PC-3 (cell line): ENCODE measurements around the gene ARL13A. TPM values are rescaled to one million over a fixed set of nuclear protein-coding genes. Genes with fewer than 3 reads are reported as not detected.

Source experiments
- ATAC-seq: fragments of 200-7000 bp; cut with Tn5 transposase; 2 replicates; pipeline ENCODE4 v1.9.1; 2020; ENCODE audit warnings: mild to moderate bottlenecking, moderate library complexity
- BruUV-seq: library from RNA; stranded (reverse); fragments of 400-500 nt; replicated peaks from 2 replicates; lab custom pipeline; 2021; lab: Mats Ljungman, UMichigan
- CTCF ChIA-PET: fragments of 300-600 bp; sonication (Branson Sonifier 250); formaldehyde crosslinking; loops from one replicate; lab custom pipeline; 2022; ENCODE audit warnings: antibody characterized with exemption; lab: Charles Lee
- POLR2A ChIA-PET: fragments of 300-600 bp; sonication (Branson Sonifier 250); formaldehyde crosslinking; loops from one replicate; lab custom pipeline; 2022; ENCODE audit warnings: antibody characterized with exemption; ENCODE audit not compliant: unreplicated experiment; lab: Charles Lee
- DNase-seq: peaks from one replicate; pipeline ENCODE4 v3.0.0-alpha.2; 2015
- H2AFZ ChIP-seq: fragments of 300-600 bp; sonication (generic); 2 replicates; pipeline ENCODE4 v1.6.0; 2016; ENCODE audit warnings: antibody characterized with exemption, low read length
- H3F3A ChIP-seq: fragments of 300-600 bp; sonication (generic); one replicate; pipeline ENCODE4 v1.6.0; 2017; ENCODE audit warnings: antibody characterized with exemption, low read length, control low read depth, mild to moderate bottlenecking; ENCODE audit not compliant: unreplicated experiment
- H3K27ac ChIP-seq: fragments of 300-600 bp; sonication (generic); 2 replicates; pipeline ENCODE4 v1.5.1; 2016; ENCODE audit warnings: mild to moderate bottlenecking, low read length
- H3K27me3 ChIP-seq: fragments of 300-600 bp; sonication (generic); 2 replicates; pipeline ENCODE4 v1.6.1; 2016; ENCODE audit warnings: low read length, mixed read lengths
- H3K36me3 ChIP-seq: fragments of 300-600 bp; sonication (generic); 2 replicates; pipeline ENCODE4 v1.6.1; 2016; ENCODE audit warnings: low read depth, mixed run types, low read length, mixed read lengths
- H3K4me1 ChIP-seq: fragments of 300-600 bp; sonication (generic); 2 replicates; pipeline ENCODE4 v1.5.1; 2016; ENCODE audit warnings: low read length; ENCODE audit not compliant: insufficient read depth
- H3K4me2 ChIP-seq: fragments of 300-600 bp; sonication (generic); 2 replicates; pipeline ENCODE4 v1.6.0; 2016; ENCODE audit warnings: low read length
- H3K4me3 ChIP-seq: fragments of 300-600 bp; sonication (generic); 2 replicates; pipeline ENCODE4 v1.5.1; 2016; ENCODE audit warnings: mild to moderate bottlenecking, low read length, mixed read lengths
- H3K79me2 ChIP-seq: fragments of 300-600 bp; sonication (generic); 2 replicates; pipeline ENCODE4 v1.6.1; 2017; ENCODE audit warnings: low read length, mixed read lengths
- H3K9ac ChIP-seq: fragments of 300-600 bp; sonication (generic); 2 replicates; pipeline ENCODE4 v1.6.0; 2016; ENCODE audit warnings: mild to moderate bottlenecking, low read length
- H3K9me2 ChIP-seq: fragments of 300-600 bp; sonication (generic); replicated peaks from 2 replicates; pipeline ENCODE4 v1.6.1; 2016; ENCODE audit warnings: mixed run types, low read length, mixed read lengths
- H3K9me3 ChIP-seq: fragments of 300-600 bp; sonication (generic); 2 replicates; pipeline ENCODE4 v1.6.1; 2016; ENCODE audit warnings: low read length, mixed read lengths
- H4K20me1 ChIP-seq: fragments of 300-600 bp; sonication (generic); 2 replicates; pipeline ENCODE4 v1.6.1; 2016; ENCODE audit warnings: low read length, mixed read lengths
- EZH2 ChIP-seq: fragments of 300-600 bp; sonication (generic); IDR thresholded peaks from one replicate; pipeline ENCODE4 v1.6.1; 2017; ENCODE audit warnings: antibody characterized with exemption, mild to moderate bottlenecking, low read length; ENCODE audit not compliant: unreplicated experiment
- EZH2phosphoT487 ChIP-seq: fragments of 300-600 bp; sonication (generic); IDR thresholded peaks from 2 replicates; pipeline ENCODE4 v1.6.1; 2018; ENCODE audit warnings: mild to moderate bottlenecking, antibody characterized with exemption, low read length, borderline replicate concordance
- intact Hi-C: fragments of 100-400 bp; cut with micrococcal nuclease; formaldehyde crosslinking; loops from 2 replicates; pipeline ENCODE4 v1.9.0; 2023
- total RNA-seq: library from RNA; depleted of rRNA; stranded (reverse); fragments of >200 nt; gene quantifications from 2 replicates; pipeline ENCODE4 v1.2.3, GENCODE V29; 2014
- TF ChIP-seq, protein P1 (sequence below): fragments of 300-600 bp; sonication (generic); conservative IDR thresholded peaks from 2 replicates; pipeline ENCODE4 v1.5.1; 2017; ENCODE audit warnings: antibody characterized with exemption, low read depth, mild to moderate bottlenecking, low read length

Gene ARL13A
- total RNA-seq, 1 experiment from 2014 or later = not detected

GRCh38 chrX:101022020-101022419 is 52.5 kb downstream of the ARL13A start:
- ATAC-seq (no peak), DNase-seq (no peak)
- CTCF ChIA-PET = no interaction called here
- no TSS peak for BruUV-seq
- H3K79me2 ChIP-seq = no peaks in the 10 kb centered on the region
- no peaks in the 10 kb centered on the region for H4K20me1 ChIP-seq
- H3K36me3 ChIP-seq = peaks cover 3% of the 10 kb centered on the region; the same call in 1 of the 2 replicates
- H3K9ac ChIP-seq = no peak overlapping the region
- H3K27ac ChIP-seq = no peak overlapping the region
- no peak overlapping the region for H2AFZ ChIP-seq
- no peak overlapping the region for H3K4me3 ChIP-seq
- no peaks in the 10 kb centered on the region for H3F3A ChIP-seq
- intact Hi-C loops = no loop called here
- H3K4me2 ChIP-seq = no peak overlapping the region
- TF ChIP-seq EZH2phosphoT487 (no peak), EZH2 (no peak)
- TF ChIP-seq, protein P1, sequence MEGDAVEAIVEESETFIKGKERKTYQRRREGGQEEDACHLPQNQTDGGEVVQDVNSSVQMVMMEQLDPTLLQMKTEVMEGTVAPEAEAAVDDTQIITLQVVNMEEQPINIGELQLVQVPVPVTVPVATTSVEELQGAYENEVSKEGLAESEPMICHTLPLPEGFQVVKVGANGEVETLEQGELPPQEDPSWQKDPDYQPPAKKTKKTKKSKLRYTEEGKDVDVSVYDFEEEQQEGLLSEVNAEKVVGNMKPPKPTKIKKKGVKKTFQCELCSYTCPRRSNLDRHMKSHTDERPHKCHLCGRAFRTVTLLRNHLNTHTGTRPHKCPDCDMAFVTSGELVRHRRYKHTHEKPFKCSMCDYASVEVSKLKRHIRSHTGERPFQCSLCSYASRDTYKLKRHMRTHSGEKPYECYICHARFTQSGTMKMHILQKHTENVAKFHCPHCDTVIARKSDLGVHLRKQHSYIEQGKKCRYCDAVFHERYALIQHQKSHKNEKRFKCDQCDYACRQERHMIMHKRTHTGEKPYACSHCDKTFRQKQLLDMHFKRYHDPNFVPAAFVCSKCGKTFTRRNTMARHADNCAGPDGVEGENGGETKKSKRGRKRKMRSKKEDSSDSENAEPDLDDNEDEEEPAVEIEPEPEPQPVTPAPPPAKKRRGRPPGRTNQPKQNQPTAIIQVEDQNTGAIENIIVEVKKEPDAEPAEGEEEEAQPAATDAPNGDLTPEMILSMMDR = no peak
- H3K27me3 ChIP-seq = no peaks in the 10 kb centered on the region
- POLR2A ChIA-PET = no interaction called here
- no peaks in the 10 kb centered on the region for H3K9me2 ChIP-seq
- H3K4me1 ChIP-seq = peaks cover 3% of the 10 kb centered on the region; the same call in 1 of the 2 replicates
- H3K9me3 ChIP-seq = no peaks in the 10 kb centered on the region

- H3K79me2 ChIP-seq = no peaks in the 10 kb centered on the region
- intact Hi-C loops = no loop called here
- H3K36me3 ChIP-seq = peaks cover 10% of the 10 kb centered on the region
- H3K9ac ChIP-seq = no peak overlapping the region
- peak; percentile 13 for DNase-seq
- H3K4me2 ChIP-seq = no peak overlapping the region
- peaks cover 3% of the 10 kb centered on the region; the same call in 1 of the 2 replicates for H3K4me1 ChIP-seq
- H3K27ac ChIP-seq = no peak overlapping the region
- CTCF ChIA-PET = no interaction called here
- H3K27me3 ChIP-seq = no peaks in the 10 kb centered on the region
- no peaks in the 10 kb centered on the region for H3K9me3 ChIP-seq
- ATAC-seq = peak; percentile 53
- TF ChIP-seq, protein P1 = no peak
- no peak for TF ChIP-seq EZH2
- TF ChIP-seq EZH2phosphoT487 = no peak
- H3F3A ChIP-seq = no peaks in the 10 kb centered on the region
- no peaks in the 10 kb centered on the region for H3K9me2 ChIP-seq
- H4K20me1 ChIP-seq = no peaks in the 10 kb centered on the region
- H3K4me3 ChIP-seq = no peak overlapping the region
- no peak overlapping the region for H2AFZ ChIP-seq
- POLR2A ChIA-PET = no interaction called here
- no TSS peak for BruUV-seq
Measured at GRCh38 chrX:101025126-101025525, 55.6 kb downstream of the ARL13A start.

DNA sequence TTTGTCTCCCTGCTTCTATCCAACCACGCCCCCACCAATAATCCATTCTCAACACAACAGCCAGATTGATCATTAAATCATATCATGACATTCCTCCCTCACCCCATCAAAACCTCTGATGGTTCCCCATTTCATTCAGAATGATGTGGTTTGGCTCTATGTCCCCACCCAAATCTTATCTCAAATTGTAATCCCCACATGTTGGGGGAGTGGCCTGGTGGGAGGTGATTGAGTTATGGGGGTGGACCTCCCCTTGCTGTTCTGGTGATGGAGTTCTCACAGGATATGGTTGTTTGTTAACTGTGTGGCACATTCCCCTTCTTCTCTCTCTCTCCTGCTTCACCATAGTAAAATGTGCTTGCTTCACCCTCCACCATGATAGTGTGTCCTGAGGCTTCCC is 59.1 kb downstream of the ARL13A start:
- Histone ChIP-seq H3K9me2 (no peaks in the 10 kb centered on the region), H3K27ac (no peak overlapping the region), H3K9me3 (no peaks in the 10 kb centered on the region), H3F3A (no peaks in the 10 kb centered on the region), H3K9ac (no peak overlapping the region), H3K79me2 (no peaks in the 10 kb centered on the region), H3K4me2 (no peak overlapping the region), H3K4me1 (peaks cover 3% of the 10 kb centered on the region; the same call in 1 of the 2 replicates), H3K27me3 (no peaks in the 10 kb centered on the region), H4K20me1 (no peaks in the 10 kb centered on the region), H3K4me3 (no peak overlapping the region), H3K36me3 (peaks cover 6% of the 10 kb centered on the region), H2AFZ (no peak overlapping the region)
- CTCF ChIA-PET = no interaction called here
- no peak for DNase-seq
- intact Hi-C loops = no loop called here
- no peak for ATAC-seq
- no peak for TF ChIP-seq EZH2phosphoT487
- no peak for TF ChIP-seq EZH2
- TF ChIP-seq, protein P1 = no peak
- BruUV-seq = no TSS peak
- POLR2A ChIA-PET = no interaction called here
